Stimulated activated CD4-positive, alpha-beta T cell treated with anti-CD3 and anti-CD28 coated beads, Interleukin-4, amount 100 ng/mL, for 1 hour (primary cell): Measurements from ENCODE around the gene HOXD3.

Experiments used
- DNase-seq: peaks from one replicate; pipeline ENCODE4 v3.0.0-alpha.2; 2020

Gene HOXD3

DNA sequence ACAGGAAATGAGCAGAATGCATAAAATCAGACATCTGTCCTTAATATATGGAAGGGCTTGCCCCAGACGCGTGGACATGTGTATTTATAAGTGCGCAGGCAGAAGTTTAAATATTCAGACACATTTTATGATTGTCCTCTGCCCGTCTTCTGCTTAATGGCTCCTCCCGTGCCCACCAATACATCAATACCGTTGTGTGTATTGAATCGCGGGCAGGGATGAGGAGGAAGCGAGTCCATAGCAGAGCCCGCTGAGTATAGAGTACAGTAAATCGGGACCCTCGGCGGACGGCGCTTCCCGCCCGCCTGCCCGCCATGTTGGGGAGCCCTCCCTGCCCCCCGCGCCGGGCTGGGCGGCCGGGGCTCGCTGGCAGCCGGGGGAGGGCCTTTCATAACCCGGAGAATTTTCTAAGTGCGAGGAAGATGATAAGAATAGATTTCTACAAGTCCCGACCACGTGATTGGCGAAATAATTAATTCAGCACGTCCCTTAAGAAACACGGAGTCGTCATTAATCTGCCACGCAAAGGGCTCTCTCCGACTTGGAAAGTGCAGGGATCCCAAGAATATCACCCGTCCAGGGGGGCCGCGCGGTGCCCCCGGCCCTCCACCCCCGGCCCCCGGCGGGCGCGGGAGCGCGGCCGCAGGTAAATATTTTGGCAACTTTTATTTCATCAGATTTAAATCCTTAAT lies at the start of gene HOXD3:
Gene HOXD3, plus strand, starts transcription at position 501 of the 692 bp plus-strand sequence. CDS start 11,808 bp downstream, outside the sequence.
- no peak for DNase-seq

DNA sequence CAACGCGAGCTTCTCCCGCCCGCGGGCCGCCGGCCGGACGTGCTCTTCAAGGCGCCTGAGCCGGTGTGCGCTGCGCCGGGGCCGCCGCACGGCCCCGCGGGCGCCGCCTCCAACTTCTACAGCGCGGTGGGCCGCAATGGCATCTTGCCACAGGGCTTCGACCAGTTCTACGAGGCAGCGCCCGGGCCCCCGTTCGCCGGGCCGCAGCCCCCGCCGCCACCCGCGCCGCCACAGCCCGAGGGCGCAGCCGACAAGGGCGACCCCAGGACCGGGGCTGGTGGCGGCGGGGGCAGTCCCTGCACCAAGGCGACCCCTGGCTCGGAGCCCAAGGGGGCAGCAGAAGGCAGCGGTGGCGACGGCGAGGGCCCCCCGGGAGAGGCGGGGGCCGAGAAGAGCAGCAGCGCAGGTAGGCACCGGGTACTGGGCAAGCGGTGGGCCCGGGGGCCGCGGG lies 49.4 kb upstream of the HOXD3 start:
- no peak for DNase-seq

DNA sequence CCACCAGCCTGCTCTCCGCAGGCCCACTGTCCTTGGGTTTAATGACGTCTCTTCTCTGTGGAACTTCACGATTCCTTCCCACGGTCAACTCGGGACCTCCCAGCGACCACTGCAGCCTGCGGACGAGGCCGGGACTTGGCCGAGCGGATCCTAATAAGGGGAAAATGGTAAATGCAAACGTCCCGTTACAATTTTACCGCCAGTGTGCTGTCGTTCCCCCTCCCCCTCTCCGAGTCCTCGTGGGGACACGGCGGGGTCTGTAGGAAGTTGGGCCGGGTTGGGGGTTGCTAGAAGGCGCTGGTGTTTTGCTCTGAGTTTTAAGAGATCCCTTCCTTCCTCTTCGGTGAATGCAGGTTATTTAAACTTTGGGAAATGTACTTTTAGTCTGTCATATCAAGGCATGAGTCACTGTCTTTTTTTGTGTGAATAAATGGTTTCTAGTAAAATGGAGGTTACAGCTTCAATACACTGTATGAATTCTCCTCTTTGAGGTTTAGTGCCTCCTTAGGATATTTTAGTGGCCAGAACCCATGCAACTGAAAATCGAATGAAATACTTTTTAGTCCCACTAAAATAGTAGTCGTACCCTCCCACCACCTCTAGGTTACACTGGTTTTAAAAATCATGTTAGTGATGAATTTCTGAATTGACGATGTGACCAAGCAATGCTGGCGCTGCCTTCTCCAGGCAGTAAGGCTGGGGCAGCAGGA lies 47.8 kb upstream of the HOXD3 start:
- no peak for DNase-seq

DNA sequence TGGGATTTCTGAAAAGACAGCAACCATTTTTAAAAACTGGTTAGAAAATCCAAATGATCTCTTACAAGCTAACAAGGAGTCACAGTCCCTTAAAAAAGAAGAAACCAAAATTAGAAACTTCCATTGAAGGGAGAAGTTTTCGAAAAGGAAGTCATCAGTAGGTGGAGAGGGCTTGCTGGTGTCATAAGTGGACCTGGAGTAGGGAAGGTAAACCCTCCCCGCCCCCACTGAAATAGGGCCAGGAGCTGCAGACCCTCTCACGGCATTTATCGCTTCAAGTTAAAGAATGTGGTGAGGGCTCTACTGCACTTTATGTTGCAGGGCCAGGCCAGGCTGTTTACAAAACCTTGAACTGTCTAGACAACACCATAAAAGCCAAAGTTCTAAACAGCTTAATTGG lies 47.2 kb upstream of the HOXD3 start:
- no peak for DNase-seq

DNA sequence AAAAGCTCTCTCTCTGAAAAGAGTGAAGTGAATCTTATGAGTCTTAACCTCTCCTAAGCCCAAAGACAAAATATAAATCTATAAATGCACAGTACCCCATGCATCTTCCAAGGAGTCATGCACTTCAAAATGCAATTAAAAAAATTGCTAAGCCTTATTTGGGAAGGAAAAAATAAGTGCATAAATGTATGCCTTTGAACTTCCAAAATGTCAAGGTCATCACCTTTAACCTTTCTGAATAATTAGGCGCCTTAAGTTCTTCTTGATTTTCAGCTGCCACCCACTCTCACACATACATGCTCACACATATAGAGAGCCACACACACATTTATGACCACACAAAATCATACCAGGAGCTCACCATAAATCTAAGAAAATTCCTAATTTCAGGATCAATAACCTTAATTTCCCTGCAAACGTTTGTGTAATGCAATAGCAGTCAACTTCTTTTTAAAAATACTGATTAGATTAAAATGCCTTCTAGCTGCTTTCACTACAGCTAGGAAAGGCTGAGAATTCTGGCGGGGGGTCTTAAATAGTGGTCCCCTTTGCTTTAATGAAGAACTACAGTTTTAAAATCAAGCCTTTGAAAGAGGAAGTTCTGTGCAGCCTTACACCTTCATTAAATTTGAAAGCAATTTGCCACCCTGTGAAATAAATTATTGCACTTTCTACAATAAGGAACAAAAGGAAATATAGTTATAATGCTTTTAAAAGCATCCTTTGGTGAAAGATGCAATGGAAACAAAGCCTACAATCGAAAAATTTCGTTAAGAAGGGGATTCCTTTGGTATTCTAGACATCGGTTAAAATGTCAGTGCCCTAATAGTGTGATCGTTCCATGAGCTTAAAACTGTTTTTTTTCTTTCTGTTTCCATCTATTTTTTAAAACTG lies 46.4 kb upstream of the HOXD3 start:
- DNase-seq: no peak

DNA sequence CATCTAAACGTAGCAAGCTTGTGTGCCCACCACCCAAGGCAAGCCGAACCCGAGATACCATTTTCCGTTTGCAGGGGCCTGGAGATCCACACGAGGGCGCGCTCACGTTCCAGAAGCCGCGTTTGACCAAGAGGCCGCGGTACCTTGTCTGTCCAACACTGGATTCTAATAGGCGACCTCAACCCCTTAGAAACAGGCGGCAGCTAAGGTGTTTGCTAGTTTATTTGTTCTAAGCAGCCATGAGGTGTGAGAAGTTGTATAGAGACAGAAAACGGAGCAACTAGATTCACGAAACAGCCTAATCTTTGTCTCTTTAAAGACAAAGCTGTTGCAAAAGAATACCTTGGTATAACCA lies 45.8 kb upstream of the HOXD3 start:
- no peak for DNase-seq

DNA sequence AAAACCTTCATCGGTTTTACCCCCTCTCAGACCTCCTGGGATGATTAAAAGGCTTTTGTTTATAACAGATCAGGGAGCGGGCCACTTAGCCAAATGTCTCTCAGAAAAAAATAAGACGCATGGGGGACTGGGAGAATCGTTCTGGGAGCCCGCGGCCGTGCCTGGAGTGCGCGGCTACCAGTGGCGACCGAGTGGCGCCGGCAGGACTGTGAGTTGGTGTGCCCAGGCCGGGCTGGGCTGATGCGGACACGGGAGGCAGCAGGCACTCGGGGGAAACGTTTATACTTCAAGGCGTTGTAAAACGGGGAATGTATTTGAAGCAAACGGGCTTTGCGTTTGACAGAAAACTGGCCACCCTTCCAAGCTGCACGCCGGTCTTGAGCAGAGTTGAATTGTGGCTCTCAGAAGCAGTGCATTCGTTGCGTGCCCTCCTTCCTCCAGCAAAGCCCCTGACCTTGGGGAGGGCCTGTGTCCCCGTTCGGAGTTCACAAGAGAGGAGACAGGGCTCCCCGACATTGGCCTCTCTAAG lies 45.2 kb upstream of the HOXD3 start:
- DNase-seq: no peak

DNA sequence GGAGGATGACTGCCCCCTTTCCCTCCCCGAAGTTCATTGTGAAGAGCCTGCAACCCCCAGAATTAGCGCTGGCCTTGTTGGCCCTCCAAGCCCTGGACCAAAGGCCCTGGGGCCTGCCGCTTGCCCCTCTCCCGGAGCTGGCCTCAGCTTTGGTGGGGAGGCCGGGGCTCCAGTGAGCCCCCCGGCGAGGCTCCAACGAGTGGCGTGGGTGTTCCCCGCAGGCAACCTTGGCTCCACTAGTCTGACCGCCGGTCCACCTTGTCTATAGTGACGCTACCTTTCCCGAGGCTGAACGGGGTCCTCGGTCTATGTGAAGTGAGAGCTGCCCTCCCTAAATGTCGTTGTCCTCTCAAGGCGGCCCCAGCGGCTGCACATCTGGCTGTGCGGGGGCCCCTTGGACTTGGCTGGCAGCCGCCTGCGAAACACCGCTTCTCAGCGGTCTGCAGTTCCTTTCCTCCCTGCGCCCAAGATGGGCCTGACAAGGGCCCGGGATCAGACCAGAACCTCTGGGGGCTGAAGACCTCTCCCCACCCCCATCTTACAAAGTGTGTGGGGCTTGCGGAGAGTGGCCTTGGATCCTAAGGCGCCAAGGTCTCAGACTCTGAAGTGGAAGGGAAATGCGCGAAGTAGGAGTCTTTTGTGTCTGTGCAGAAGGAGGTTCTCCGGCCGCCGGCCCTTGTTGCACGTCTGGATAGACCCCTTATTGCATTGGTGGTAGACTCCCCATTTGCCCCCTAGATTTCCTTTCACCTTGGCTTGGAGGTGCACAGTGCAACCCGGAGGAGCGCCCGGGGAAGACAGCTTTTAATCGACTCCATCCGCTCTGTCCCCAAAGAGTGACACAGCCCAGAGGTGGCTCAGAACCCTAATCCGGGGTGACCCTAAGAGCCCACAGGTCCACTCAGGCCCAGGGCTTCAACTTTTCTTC lies 44.5 kb upstream of the HOXD3 start:
- DNase-seq: no peak

DNA sequence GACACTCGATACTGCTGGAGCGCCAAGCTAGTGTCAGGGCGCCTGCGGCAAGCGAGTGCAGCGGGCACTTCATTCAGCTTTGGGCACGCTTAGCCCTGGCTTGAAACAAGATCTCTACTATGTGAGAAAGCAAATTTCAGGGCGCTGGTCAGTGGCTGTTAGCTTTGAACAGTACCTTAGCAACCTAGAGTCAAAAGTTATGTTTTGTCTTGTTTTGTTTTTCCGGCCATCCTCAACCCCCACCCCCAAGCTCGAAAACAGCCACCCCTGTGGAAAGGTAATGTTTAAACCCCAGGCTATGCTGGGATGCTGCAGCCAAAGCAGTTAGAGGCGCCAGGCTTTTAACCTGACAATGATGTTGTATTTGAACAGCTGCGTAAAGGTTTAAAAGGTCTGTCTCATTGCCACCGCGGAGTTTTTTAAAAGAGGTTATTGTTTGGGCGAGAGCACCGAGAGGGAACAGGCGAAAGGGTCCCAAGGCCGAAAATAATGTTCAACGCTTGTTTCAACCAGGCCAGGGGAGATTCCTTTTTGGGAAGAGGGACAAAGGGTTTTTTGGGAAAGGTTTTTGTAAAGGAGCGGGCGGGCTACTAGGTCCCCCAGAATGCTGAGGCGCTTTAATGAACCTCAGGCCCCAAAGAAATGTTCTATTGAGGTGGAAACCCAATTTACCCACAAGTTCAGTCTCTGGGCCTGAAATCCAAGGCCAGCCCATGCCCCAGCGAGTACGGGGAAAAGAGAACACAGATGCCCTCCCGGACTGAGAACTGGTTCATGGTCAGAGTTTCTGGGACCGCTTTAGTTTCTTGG lies 42.8 kb upstream of the HOXD3 start:
- DNase-seq: no peak

DNA sequence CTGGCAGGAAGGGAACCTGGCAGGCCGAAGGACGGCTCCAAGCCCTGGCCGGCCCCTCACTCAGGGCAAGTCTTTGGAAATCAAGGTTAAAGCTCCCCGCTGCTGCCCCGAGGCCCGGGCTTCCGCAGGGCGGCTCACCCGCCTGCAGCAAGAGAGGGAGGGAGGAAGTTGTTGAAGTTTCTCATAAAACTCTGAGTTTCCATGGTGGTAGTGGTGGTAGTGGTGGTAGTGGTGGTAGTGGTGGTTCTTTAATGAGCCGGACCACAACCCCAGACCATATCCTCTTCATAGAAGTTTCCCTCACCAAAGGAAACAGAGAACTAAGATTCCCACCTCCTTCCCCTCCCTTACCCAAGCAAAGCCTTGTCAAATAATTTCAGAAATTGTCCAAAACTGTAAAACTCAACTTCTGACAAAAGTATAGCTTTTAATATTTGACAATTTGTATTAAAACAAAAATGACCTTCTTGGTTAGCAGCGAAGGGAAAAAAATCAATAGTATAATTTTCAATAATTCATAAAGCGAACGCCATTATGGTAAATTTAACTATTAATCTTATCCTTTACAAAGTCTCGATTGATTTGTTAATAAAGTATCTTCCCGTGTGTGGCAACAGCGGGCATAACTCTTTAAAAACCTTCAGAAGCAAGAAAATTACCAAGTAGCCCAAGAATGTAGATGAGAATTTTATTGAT lies 42.0 kb upstream of the HOXD3 start:
- no peak for DNase-seq

DNA sequence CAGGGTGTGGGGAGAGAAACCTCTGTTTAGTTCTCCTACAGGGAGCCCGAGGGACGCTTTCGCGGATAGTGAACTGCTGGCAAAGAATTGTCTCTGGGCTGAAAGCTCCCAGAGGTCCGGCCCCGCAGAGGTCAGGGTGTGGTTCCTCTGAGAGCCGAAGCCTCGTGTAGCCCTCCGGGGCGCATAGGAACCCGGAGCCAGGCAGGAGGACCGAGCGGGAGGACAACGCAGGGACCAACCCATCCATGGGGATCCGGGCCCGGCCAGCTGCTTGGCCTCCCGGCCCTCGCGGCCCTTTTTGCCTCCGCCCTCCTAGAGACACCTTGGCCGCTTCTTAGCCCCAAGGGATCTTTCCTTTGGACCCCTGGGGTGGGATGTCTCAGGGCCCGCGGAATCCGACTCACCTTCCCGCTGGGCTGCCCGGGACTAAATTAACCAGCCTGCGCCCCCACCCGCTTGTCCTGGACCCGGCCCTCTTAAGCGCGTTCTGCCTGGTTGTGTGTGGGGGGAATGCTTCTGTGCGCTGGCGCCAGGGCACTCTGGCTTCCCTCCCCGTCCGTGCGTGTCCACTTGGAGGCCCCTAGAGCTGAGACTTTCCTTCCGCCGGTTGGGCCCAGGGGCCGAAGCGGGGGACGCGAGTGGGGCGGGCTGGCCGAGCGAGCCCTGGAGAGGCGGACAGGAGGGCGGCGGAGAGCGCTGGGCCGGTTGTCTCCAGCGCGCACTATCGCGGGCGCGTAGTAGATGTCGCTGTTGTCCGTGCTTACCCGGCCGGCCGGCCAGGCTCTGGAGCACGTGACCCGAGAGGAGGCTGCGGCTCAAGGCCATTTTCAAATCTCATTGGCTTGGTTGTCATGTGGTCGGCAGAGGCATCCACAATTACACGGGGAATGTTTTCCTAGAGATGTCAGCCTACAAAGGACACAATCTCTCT lies 41.0 kb upstream of the HOXD3 start, which contains the start of gene HOXD10:
Gene HOXD10, plus strand, starts transcription at position 896 of the 931 bp plus-strand sequence. CDS start 56 bp downstream, outside the sequence.
- no peak for DNase-seq

DNA sequence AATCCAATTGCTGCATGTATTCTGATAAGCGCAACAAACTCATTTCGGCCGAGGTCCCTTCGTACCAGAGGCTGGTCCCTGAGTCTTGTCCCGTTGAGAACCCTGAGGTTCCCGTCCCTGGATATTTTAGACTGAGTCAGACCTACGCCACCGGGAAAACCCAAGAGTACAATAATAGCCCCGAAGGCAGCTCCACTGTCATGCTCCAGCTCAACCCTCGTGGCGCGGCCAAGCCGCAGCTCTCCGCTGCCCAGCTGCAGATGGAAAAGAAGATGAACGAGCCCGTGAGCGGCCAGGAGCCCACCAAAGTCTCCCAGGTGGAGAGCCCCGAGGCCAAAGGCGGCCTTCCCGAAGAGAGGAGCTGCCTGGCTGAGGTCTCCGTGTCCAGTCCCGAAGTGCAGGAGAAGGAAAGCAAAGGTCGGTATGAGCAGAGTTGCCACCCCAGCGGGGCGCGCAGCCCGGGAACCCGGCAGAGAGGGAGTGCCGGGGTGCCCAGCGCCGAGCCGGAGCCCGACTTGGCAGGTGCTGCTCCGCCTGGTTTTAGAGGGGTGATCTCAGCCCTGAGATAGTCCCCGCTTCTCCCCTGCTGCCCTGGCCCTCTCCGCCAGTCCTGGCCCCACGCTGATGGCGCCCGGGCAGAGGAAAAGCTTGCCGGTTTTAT lies 39.8 kb upstream of the HOXD3 start:
- no peak for DNase-seq

DNA sequence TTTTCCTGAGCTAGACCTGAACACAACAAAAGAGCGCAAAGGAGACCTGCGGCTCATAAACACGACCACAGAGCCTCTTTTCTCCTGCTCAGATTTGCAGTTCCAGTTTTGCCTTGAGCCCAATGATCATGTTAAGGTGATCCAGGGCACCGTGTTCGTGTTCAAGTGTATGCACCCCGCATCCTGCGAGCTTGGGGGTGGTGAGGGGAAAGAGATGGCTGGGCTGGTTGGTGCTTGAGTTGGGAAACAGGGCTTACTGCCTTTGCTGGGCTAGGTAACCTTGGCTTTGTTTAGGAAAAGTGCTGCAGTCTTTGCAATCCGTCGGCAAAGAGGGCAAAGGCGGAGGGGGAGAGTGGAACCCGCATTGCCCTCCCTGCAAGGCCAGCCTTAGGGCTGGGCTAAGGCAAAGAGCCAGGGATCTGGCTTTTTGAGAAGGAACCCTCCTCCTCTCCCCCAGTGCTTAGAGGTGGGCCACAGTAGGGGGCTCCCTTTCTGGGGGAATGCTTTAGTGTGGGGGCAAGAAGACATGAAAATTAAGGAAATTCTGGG lies 39.2 kb upstream of the HOXD3 start:
- DNase-seq: no peak

DNA sequence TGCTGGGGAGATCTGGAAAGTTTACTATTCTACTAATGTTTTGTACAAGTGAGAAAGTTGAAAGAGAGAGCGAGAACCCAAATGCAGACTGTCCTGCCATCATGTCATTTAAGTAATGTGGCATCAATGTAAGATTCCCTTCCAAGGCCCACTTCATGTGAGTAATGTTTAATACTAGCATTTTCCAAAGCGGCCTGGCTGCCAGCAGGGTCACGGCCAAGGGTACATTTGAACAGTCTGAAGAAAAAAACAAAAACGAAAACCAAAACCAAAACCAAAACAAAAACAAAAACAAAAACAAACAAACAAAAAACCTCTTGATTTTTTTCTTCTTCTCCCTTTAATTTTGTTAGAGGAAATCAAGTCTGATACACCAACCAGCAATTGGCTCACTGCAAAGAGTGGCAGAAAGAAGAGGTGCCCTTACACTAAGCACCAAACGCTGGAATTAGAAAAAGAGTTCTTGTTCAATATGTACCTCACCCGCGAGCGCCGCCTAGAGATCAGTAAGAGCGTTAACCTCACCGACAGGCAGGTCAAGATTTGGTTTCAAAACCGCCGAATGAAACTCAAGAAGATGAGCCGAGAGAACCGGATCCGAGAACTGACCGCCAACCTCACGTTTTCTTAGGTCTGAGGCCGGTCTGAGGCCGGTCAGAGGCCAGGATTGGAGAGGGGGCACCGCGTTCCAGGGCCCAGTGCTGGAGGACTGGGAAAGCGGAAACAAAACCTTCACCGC lies 38.3 kb upstream of the HOXD3 start:
- no peak for DNase-seq

DNA sequence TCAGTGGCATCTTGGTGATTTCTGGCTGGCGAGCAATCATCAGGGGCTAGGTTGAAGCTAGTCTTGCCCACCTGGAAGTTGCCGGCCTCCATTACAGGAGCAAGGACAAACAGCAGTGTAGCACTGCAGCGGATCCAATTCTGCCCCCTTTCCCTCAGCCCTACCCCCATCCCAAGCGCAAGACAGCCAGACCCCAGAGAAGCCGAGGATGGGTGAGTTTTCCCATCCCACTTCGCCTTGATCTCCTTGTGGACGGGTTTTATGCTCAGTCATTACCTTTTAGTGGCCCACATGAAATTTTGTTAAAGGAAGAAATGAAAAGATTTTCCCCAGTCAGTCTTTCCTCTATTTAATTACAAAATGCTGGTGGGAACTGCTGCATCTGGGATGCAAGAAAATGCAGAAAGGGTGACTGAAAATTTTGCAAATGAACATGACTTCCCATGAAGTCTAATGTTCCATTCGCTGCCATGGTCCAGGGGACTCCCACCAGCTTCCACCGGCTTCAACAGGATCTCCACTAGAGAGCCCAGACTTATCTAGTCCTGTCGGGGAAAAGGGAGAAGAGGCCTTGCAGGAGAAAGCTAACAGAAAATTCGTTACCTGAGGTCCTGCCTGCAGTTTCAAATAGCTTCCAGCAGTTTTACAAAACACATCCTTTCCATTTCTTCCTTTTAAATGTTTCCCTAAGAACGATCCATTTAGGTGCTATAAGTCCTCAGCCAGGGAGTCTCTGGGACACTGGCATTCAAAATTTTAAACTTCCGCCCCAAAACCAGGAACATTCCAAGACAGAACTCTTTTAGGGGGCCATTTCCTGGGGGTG lies 36.5 kb upstream of the HOXD3 start:
- no peak for DNase-seq

DNA sequence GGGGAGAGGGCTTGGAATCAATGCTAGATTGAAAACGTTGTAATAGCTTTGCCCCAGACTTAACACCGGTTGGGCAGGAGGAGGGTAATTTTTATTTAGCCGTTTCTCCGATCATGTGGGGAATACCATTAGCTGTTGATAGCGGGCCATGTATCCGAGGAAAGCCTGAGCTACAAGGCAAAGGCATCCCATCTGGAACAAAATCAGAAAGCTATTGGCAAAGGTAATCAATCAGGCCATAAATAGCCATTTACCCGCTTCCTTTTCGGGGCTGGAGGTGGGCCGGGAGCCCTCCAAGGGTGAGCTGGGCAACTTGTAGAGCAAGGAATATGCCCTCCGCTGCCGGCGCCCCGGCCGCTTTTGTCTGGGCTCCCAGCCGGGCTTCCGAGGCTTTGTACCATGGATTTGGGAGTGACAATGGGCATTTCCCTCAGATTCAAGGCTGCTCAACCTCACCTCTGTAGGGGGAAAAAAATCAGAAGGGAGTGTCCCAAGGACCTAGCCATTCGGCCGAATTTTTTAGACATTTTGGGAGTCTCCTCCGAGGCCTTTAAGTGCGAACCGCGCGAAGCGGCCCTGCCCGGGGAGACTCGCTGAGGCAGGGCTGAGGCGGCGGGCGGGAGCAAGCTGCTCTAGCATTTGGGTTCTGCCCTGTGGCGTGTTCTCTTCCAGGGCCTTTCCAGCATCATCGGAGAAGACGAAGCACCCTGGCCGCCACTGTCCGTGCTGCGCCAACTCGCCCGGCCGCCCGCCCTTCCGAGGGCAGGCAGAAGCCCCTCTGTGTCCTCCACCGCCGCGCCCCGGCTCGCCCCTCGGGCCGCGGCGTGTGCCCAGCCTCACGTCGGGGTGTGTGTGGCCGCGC lies 35.7 kb upstream of the HOXD3 start:
- DNase-seq: no peak
